Suprapubic skin (tissue), 4 donors: ENCODE results near the gene GABRQ.
A peak's percentile ranks its signal among the peaks of the same experiment; 100 is the strongest.

Source experiments
- POLR2A ChIP-seq, 2 donors: fragments of 450-650 bp; IDR thresholded peaks; one replicate each; pipeline ENCODE4 v1.6.1; 2017; ENCODE audit warnings: antibody characterized with exemption in 2 of 2, mild to moderate bottlenecking in 2 of 2, moderate library complexity in 2 of 2
- POLR2AphosphoS5 ChIP-seq, 3 donors: sonication (generic); formaldehyde crosslinking; IDR thresholded peaks; one replicate each; pipeline ENCODE4 v1.6.1; 2017; ENCODE audit warnings: antibody characterized with exemption in 3 of 3
- TF ChIP-seq, protein P1 (sequence below), 2 donors: fragments of 200-600 bp in 1 of 2; fragments of 450-650 bp in 1 of 2; sonication (generic) in 1 of 2; IDR thresholded peaks; one replicate each; pipeline ENCODE4 v1.5.1; 2016 to 2019; ENCODE audit warnings: antibody characterized with exemption in 2 of 2, mild to moderate bottlenecking in 1 of 2, moderate library complexity in 1 of 2

DNA sequence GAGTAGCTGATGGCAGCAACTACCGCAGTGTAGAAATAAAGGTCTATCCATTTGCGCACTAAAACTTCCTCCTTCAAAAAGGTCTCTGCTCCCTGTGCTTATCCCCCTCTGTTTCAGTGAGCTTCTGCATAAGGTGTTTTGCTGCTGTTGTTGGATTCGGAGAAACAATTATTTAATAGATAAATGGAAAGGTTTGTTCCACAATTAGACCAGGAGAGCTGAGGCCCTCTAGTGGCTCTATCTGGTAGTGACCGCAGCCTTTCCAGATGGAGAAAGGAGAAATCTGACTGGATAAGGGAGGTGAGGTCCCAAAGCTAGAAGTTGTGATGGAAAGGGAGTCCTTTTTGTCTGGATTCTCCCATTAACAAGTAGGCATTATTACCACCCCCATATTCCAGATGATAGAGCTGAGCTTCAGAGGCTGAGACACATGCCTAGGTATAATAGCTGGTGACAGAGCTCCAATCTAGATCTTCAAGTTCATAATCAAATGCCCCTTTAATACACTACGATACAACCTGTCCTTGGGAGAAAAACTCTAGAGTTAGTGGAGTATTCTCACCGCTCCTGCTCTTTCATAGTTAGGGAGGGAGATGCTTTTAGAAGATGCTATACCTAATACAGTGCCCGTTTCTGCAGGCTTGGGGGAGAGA is 5.1 kb upstream of the GABRQ start:
- TF ChIP-seq, protein P1, sequence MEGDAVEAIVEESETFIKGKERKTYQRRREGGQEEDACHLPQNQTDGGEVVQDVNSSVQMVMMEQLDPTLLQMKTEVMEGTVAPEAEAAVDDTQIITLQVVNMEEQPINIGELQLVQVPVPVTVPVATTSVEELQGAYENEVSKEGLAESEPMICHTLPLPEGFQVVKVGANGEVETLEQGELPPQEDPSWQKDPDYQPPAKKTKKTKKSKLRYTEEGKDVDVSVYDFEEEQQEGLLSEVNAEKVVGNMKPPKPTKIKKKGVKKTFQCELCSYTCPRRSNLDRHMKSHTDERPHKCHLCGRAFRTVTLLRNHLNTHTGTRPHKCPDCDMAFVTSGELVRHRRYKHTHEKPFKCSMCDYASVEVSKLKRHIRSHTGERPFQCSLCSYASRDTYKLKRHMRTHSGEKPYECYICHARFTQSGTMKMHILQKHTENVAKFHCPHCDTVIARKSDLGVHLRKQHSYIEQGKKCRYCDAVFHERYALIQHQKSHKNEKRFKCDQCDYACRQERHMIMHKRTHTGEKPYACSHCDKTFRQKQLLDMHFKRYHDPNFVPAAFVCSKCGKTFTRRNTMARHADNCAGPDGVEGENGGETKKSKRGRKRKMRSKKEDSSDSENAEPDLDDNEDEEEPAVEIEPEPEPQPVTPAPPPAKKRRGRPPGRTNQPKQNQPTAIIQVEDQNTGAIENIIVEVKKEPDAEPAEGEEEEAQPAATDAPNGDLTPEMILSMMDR (IDR thresholded peaks at IDR 0.05) = peak; percentile 35 to 72
- TF ChIP-seq POLR2AphosphoS5 (IDR thresholded peaks at IDR 0.05) = no peak
- no peak for TF ChIP-seq POLR2A (IDR thresholded peaks at IDR 0.05)
